ENCODE measurements around the gene ZNF239. TPM values are rescaled to one million over a fixed set of nuclear protein-coding genes. Genes with fewer than 3 reads are reported as not detected.
"Not testable (repeated sequence)": the region's sequence is repeated elsewhere in the genome, so short reads cannot be mapped to it uniquely, and the experiment has no call there.

Gene ZNF239
- polyA plus RNA-seq, 1 donor from 2014 or later: 4.2 TPM

DNA sequence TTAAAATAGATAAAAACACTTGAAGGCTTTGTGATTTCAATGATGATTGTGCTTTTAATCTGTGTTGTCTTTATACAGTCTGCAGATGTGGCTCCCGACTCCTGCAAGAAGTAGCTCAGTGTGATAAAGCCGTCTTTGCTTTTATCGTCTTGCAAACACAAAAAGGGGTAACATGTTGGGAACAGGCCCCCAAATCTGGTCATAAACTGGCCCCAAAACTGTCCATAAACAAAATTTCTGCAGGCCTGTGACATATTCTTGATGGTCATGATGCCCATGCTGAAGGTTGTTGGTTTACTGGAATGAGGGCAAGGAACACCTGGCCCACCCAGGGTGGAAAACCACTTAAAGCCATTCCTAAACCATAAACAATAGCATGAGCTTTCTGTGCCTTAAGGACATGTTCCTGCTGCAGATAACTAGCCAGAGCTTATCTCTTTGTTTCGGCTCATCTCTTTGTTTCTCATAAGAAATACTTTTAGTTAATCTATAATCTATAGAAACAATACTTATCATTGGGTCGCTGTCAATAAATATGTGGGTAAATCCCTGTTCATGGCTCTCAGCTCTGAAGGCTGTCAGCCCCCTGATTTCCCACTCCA, 17.0 kb upstream of the ZNF239 start:
- Histone ChIP-seq H4K20me1 (ENCODE audit: insufficient read depth) (no peaks in the 10 kb centered on the region), H3K4me3 (ENCODE audit: low read length) (no peak overlapping the region), H3K4me2 (ENCODE audit: low read length) (no peak overlapping the region), H3K9me3 (ENCODE audit: low read length) (peaks cover 5% of the 10 kb centered on the region), H3K27me3 (ENCODE audit: insufficient read depth, low read depth, low read length) (no peaks in the 10 kb centered on the region), H3F3A (ENCODE audit: insufficient read depth, low read length, poor library complexity, severe bottlenecking) (no peaks in the 10 kb centered on the region), H3K79me2 (replicated peaks; ENCODE audit: insufficient read depth, low read length) (no peaks in the 10 kb centered on the region), H3K9ac (ENCODE audit: low read length) (no peak overlapping the region), H3K9me2 (ENCODE audit: insufficient read depth, low read length) (no peaks in the 10 kb centered on the region), H2AFZ (ENCODE audit: low read depth, low read length) (no peak overlapping the region), H3K27ac (ENCODE audit: low read length) (no peak overlapping the region), H3K36me3 (ENCODE audit: insufficient read depth, low read length) (no peaks in the 10 kb centered on the region)
- TF ChIP-seq EP300 (conservative IDR thresholded peaks at IDR 0.05; ENCODE audit: poor library complexity, severe bottlenecking): no peak
- no peak for TF ChIP-seq POLR2AphosphoS5 (IDR thresholded peaks at IDR 0.05)
- TF ChIP-seq RAD21 (conservative IDR thresholded peaks at IDR 0.05): no peak
- TF ChIP-seq REST (IDR thresholded peaks at IDR 0.05; ENCODE audit: borderline replicate concordance): no peak

DNA sequence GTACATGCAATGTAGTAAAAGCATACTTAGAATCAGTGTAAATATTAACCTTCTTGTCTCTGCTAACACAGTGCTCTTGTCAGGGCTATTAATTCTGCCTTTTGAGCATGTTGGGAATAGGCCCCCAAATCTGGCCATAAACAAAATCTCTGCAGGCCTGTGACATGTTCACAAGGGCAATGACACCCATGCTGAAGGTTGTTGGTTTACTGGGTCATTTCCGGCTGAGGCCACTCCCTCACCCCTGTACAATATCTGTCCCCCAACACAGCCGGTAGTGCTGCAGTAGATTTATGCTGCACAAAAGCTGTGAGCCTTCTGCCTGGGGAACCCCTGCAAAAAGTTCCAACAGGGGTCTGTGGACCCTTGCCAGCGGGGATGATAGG, 12.3 kb upstream of the ZNF239 start:
- not testable (repeated sequence) for H3K27ac ChIP-seq (ENCODE audit: low read length); H3K9ac ChIP-seq (ENCODE audit: low read length); H3K4me3 ChIP-seq (ENCODE audit: low read length); H3K79me2 ChIP-seq (replicated peaks; ENCODE audit: insufficient read depth, low read length); H3K9me3 ChIP-seq (ENCODE audit: low read length); H3K27me3 ChIP-seq (ENCODE audit: insufficient read depth, low read depth, low read length); H4K20me1 ChIP-seq (ENCODE audit: insufficient read depth); H3K9me2 ChIP-seq (ENCODE audit: insufficient read depth, low read length); H3F3A ChIP-seq (ENCODE audit: insufficient read depth, low read length, poor library complexity, severe bottlenecking); H3K4me2 ChIP-seq (ENCODE audit: low read length); H2AFZ ChIP-seq (ENCODE audit: low read depth, low read length); H3K36me3 ChIP-seq (ENCODE audit: insufficient read depth, low read length)

DNA sequence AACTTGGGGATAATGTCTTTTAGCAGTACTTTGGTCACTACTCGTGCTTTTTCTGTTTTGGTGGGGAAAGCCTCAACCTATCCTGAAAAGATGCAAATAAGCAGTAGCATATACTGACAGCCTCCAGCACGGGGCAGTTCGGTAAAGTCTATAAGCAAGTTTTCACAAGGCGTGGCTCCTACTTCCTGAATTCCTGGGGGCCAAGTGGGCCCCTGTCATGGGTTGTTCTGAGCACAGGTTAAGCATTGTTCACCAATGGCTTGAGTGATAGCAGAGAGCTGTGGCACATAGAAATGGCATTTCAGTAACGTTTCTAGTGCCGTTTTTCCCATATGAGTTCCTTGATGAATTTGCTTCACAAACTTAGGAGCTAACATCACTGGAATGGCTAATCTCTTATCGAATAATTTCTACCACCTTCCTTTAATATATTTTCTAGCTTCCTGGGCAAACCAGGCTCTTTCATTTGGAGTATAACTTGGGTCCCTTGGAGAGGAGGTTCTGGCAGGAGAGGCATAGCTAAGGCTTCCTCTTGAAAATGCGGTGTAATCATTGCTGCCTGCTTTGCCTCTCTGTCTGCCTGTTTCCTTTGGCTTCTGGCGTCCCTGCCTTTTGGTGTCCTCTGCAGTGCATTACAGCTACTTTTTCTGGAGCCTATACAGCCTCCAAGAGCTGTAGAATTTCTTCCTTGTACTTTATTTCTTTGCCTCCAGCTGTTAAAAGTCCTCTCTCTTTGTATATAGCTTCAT, 11.7 kb upstream of the ZNF239 start:
- Histone ChIP-seq H3K36me3 (ENCODE audit: insufficient read depth, low read length) (no peaks in the 10 kb centered on the region), H4K20me1 (ENCODE audit: insufficient read depth) (no peaks in the 10 kb centered on the region), H3K4me3 (ENCODE audit: low read length) (no peak overlapping the region), H3K27ac (ENCODE audit: low read length) (no peak overlapping the region), H3K9me3 (ENCODE audit: low read length) (no peaks in the 10 kb centered on the region), H3F3A (ENCODE audit: insufficient read depth, low read length, poor library complexity, severe bottlenecking) (no peaks in the 10 kb centered on the region), H3K4me2 (ENCODE audit: low read length) (no peak overlapping the region), H3K79me2 (replicated peaks; ENCODE audit: insufficient read depth, low read length) (no peaks in the 10 kb centered on the region), H3K9me2 (ENCODE audit: insufficient read depth, low read length) (no peaks in the 10 kb centered on the region), H3K27me3 (ENCODE audit: insufficient read depth, low read depth, low read length) (no peaks in the 10 kb centered on the region), H3K9ac (ENCODE audit: low read length) (no peak overlapping the region), H2AFZ (ENCODE audit: low read depth, low read length) (no peak overlapping the region)
- TF ChIP-seq MXI1 (conservative IDR thresholded peaks at IDR 0.05; ENCODE audit: poor library complexity, severe bottlenecking) (no peak), TAF1 (IDR thresholded peaks at IDR 0.05; ENCODE audit: low read depth) (no peak), RAD21 (conservative IDR thresholded peaks at IDR 0.05) (no peak), SMC3 (conservative IDR thresholded peaks at IDR 0.05; ENCODE audit: poor library complexity) (no peak), REST (IDR thresholded peaks at IDR 0.05; ENCODE audit: borderline replicate concordance) (no peak), EP300 (conservative IDR thresholded peaks at IDR 0.05; ENCODE audit: poor library complexity, severe bottlenecking) (no peak), POLR2AphosphoS5 (IDR thresholded peaks at IDR 0.05) (no peak), EZH2 (IDR thresholded peaks at IDR 0.05; ENCODE audit: borderline replicate concordance, insufficient read depth, low read length, poor library complexity, severe bottlenecking) (no peak), CTCF (IDR thresholded peaks at IDR 0.05; ENCODE audit: poor library complexity, severe bottlenecking) (no peak)

Data from neural cell (in vitro differentiated cells).